SK-MEL-5 (cell line): ENCODE measurements around the gene SMARCA1. TPM values are rescaled to one million over a fixed set of nuclear protein-coding genes. Genes with fewer than 3 reads are reported as not detected.

Experiments
- small RNA-seq, 2 experiments: library from RNA; depleted of rRNA; stranded (forward); fragments of <200 nt; gene quantifications; one replicate each; pipeline ENCODE3, GENCODE V24; 2014
- total RNA-seq: library from RNA; depleted of rRNA; stranded (reverse); fragments of >200 nt; shearing (Covaris generic); gene quantifications from 2 replicates; pipeline ENCODE4 v1.2.3, GENCODE V29; 2014; rRNA removed

SMARCA1 gene
- total RNA-seq, 1 experiment from 2014 or later = 46.9 TPM

Small RNA genes lying within 50 kb of the gene (small RNA-seq; reads per million reads assigned to genes)
- gene RF01169 (0 reads per million in 2 experiments), gene RNA5SP513 (0.31 to 3.2 reads per million in 2 experiments), gene RPS26P56 (0 reads per million in 2 experiments)

Other genes with a start within 250 kb of the SMARCA1 start
- gene OCRL, start 16.8 kb upstream of the SMARCA1 start, total RNA-seq = 15.4 and 18.3 TPM in 2 replicates
- gene APLN, start 131.5 kb upstream of the SMARCA1 start, total RNA-seq = 0.05 and 0.34 TPM in 2 replicates
- gene XPNPEP2, start 215.5 kb upstream of the SMARCA1 start, total RNA-seq = not detected in 2 replicates